Transverse colon (tissue), 4 donors: Measurements from ENCODE around the gene WDR18. TPM values are rescaled to one million over a fixed set of nuclear protein-coding genes. Genes with fewer than 3 reads are reported as not detected.

Experiments used
- DNase-seq: peaks from one replicate; pipeline ENCODE4 v3.0.0-alpha.2; 2019
- H3K27ac ChIP-seq, 4 donors: fragments of 200-600 bp; sonication (generic); 2 replicates each; pipeline ENCODE4 v1.5.1; 2016 to 2018; ENCODE audit warnings: inconsistent platforms in 4 of 4
- H3K27me3 ChIP-seq: fragments of 200-600 bp; sonication (generic); 2 replicates; pipeline ENCODE4 v1.5.1; 2017; ENCODE audit warnings: inconsistent platforms
- H3K36me3 ChIP-seq, 4 donors: fragments of 200-600 bp; sonication (generic); 2 replicates each; pipeline ENCODE4 v1.5.1; 2017 to 2019; ENCODE audit warnings: inconsistent platforms in 4 of 4
- H3K4me1 ChIP-seq, 4 donors: fragments of 200-600 bp; sonication (generic); 2 replicates each; pipeline ENCODE4 v1.5.1; 2017 to 2020; ENCODE audit warnings: inconsistent platforms in 4 of 4
- H3K4me3 ChIP-seq, 4 donors: fragments of 200-600 bp; sonication (generic); 1 replicate in 1 of 4; 2 replicates in 3 of 4; pipeline versions ENCODE4 v1.5.1 to v1.6.1; 2017 to 2019; ENCODE audit warnings: inconsistent platforms in 4 of 4
- H3K9me3 ChIP-seq, 2 donors: fragments of 200-600 bp; sonication (generic); 2 replicates each; pipeline ENCODE4 v1.5.1; 2017 to 2019; ENCODE audit warnings: inconsistent platforms in 2 of 2
- CTCF ChIP-seq, 5 experiments: fragments of 200-600 bp in 3 of 5; fragments of 450-650 bp in 2 of 5; sonication (generic) in 3 of 5; IDR thresholded peaks; 1 replicate in 2 of 5; 2 replicates in 3 of 5; pipeline ENCODE4 v1.5.1; 2016 to 2017; ENCODE audit warnings: antibody characterized with exemption in 5 of 5, inconsistent platforms in 3 of 5, mild to moderate bottlenecking in 2 of 5, moderate library complexity in 1 of 5
- EP300 ChIP-seq: sonication (generic); formaldehyde crosslinking; IDR thresholded peaks from one replicate; pipeline ENCODE4 v1.6.1; 2017; ENCODE audit warnings: antibody characterized with exemption, low read depth
- POLR2A ChIP-seq: fragments of 450-650 bp; IDR thresholded peaks from one replicate; pipeline ENCODE4 v1.6.1; 2016; ENCODE audit warnings: antibody characterized with exemption, mild to moderate bottlenecking, moderate library complexity
- POLR2AphosphoS5 ChIP-seq, 3 donors: sonication (generic); formaldehyde crosslinking; IDR thresholded peaks; one replicate each; pipeline ENCODE4 v1.6.1; 2016; ENCODE audit warnings: antibody characterized with exemption in 3 of 3
- WGBS, 2 donors: methylation state at CpG; one replicate each; pipeline ENCODE4 v1.1.5; 2018; ENCODE audit warnings: low coverage in 1 of 2; 5-methylcytosine and 5-hydroxymethylcytosine counted together
- in situ Hi-C, 4 donors: fragments of 200-750 bp; cut with MboI; loops; one replicate each; pipeline versions ENCODE4 v1.15.0 to v1.15.1; 2017; ENCODE audit warnings: low sequenced_read_pairs in 3 of 4, low pct_ligation_motif_present in 1 of 4, low pct_unique_long_range_greater_than_20kb in 1 of 4
- intact Hi-C: fragments of 100-400 bp; cut with DNase I; formaldehyde crosslinking; loops from one replicate; pipeline ENCODE4 v1.15.1; 2023; ENCODE audit warnings: low total_unique reads
- total RNA-seq, 4 donors: library from RNA; depleted of rRNA; stranded (reverse); fragments of >200 nt; gene quantifications; one replicate each; pipeline ENCODE4 v1.1.0, GENCODE V29; 2016

Gene WDR18
- total RNA-seq, 4 donors from 2014 or later: 23.1 to 47.4 (median 39.0) TPM

DNA sequence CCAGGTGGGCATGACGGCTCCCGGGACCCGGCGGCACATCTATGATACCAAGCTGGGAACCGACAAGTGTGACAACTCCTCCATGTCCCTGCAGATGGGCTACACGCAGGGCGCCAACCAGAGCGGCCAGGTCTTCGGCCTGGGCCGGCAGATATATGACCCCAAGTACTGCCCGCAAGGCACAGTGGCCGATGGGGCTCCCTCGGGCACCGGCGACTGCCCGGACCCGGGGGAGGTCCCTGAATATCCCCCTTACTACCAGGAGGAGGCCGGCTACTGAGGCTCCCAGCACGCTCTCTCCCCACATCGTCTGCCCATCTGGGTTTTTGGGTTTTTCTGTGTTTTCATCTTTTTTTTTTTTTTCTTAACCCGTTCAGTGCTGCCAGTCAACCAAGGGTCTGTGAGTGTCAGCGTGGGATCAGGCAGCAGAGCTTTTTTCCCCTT lies 53.5 kb downstream of the WDR18 start:
- peaks cover 26 to 47% (median 29%) of the 10 kb centered on the region in 4 donors for H3K4me1 ChIP-seq
- in situ Hi-C loops: no loop called here
- H3K27ac ChIP-seq: peak overlapping the region; percentile 18 to 79 (median 56)
- H3K9me3 ChIP-seq: no peaks in the 10 kb centered on the region
- H3K27me3 ChIP-seq: no peaks in the 10 kb centered on the region
- WGBS, 2 donors: 66% methylated on average over 22 of the region's 22 CpGs; no CpG with 5 or more reads in 1 of the 2 donors
- intact Hi-C loops: no loop called here
- H3K36me3 ChIP-seq: peaks cover 0 to 8% (median 4%) of the 10 kb centered on the region in 4 donors
- TF ChIP-seq POLR2A: no peak
- TF ChIP-seq POLR2AphosphoS5 (IDR thresholded peaks at IDR 0.05): no peak
- TF ChIP-seq CTCF (IDR thresholded peaks at IDR 0.05): no peak
- no peak for TF ChIP-seq EP300
- DNase-seq: peak; percentile 13
- no peak overlapping the region for H3K4me3 ChIP-seq

DNA sequence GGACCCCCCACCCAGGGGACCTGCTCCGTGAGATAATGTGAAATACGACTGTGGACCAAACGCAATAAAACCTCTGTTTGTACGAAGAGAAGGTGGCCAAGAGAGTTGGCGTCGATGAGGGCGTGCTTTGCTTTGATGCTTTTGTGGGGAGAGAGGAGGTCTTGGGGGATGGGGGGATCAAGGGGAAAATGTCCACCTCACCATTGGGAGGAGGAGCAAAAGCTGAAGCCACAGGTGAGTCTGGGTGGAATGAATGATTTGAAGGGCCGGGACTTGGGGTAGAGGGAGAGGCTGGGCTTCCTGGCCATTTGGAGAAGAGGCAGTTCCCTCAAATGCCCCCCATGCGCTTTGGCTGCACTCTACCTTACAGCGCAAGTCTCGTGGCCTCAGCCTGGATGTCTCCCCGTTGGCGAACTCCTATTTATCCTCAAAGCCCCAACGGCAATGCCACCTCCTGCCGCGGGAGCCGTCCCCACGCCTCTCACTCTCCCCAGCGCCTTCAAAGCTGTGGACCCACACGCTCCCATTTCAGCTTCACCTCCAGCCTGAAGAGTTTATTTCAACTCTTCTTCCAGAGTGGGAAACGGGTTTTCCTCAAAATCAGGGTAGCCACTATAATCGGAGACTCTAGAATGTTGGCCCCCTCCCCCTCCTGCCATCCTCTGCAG lies 55.0 kb downstream of the WDR18 start:
- TF ChIP-seq EP300: no peak
- TF ChIP-seq POLR2A: no peak
- TF ChIP-seq CTCF (IDR thresholded peaks at IDR 0.05): no peak
- no peak for TF ChIP-seq POLR2AphosphoS5 (IDR thresholded peaks at IDR 0.05)
- H3K4me1 ChIP-seq: peaks cover 29 to 55% (median 34%) of the 10 kb centered on the region in 4 donors
- 61 to 81% methylated on average over 5 to 22 of the region's 22 CpGs for WGBS, 2 donors
- H3K27ac ChIP-seq: peak overlapping the region; percentile 72 to 81 (median 78)
- peak overlapping the region in 2 of 4 donors; percentile 52 to 55 for H3K4me3 ChIP-seq
- H3K27me3 ChIP-seq: no peaks in the 10 kb centered on the region
- in situ Hi-C loops: no loop called here
- intact Hi-C loops: no loop called here
- no peak for DNase-seq
- H3K9me3 ChIP-seq: no peaks in the 10 kb centered on the region
- peaks cover 0 to 8% (median 4%) of the 10 kb centered on the region in 4 donors for H3K36me3 ChIP-seq

DNA sequence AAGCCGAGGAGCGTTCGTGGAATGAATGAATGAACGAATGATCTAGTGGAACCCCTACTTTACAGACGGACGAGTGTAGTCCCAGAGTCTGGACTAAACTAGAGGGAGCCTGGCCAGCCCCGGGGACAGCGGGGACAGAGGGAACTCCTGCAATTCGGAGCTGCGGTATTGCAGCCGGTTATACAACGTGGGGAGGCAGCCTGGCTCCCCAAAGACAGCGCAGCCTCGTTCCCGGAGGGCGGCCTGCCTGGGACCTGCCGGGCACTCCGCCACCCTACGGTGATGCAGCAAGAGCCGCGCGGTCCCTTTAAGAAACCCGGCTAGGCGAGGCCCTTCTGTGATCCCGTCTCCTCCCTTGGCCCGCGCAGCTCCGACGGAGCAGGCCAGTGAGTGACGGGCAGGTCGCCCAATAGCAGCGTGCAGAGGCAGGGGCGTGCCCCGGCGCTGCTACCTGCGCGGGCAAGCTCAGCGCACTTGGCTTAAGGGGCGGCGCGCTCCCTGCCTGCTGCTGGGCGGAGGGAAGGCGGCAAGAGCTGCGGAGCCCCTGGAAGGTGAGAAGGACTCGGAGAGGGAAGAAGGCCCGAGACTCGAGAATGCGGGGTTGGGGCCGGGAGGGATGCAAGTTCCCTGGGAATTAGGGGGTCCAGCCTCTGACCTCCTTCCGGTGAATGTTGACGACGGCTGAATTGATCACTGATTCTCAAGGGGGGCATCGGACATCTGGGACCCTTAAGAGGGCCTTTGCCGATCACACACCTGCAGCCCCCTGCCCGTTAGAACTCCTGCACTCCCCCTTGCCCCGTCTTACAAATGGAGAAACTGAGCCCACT lies 55.7 kb downstream of the WDR18 start, which contains the start of gene ABCA7:
TSS of gene ABCA7 (plus strand) at position 462 of the 830 bp plus-strand sequence. CDS start 1,255 bp downstream, outside the sequence.
- Histone ChIP-seq H3K4me1 (peaks cover 29 to 55% (median 34%) of the 10 kb centered on the region in 4 donors), H3K36me3 (peaks cover 0 to 8% (median 4%) of the 10 kb centered on the region in 4 donors), H3K27me3 (no peaks in the 10 kb centered on the region), H3K4me3 (peak within 1 kb of the TSS; percentile 23 to 55 (median 42)), H3K9me3 (no peaks in the 10 kb centered on the region), H3K27ac (peak within 1 kb of the TSS; percentile 72 to 81 (median 78))
- TF ChIP-seq POLR2A (peak; percentile 81), POLR2AphosphoS5 (IDR thresholded peaks at IDR 0.05) (peak; percentile 90 to 96 (median 90)), EP300 (no peak), CTCF (IDR thresholded peaks at IDR 0.05) (no peak)
- in situ Hi-C loops (no loop called here), intact Hi-C loops (no loop called here)
- DNase-seq: peak; percentile 99
- WGBS, 2 donors: 2% methylated on average over 56 of the region's 56 CpGs; no CpG with 5 or more reads in 1 of the 2 donors
